ENCODE results near the gene FAM161B.

- TF ChIP-seq CTCF (IDR thresholded peaks at IDR 0.05 in 8 of 11, conservative IDR thresholded peaks at IDR 0.05 in 3 of 11) (no peak), POLR2AphosphoS5 (IDR thresholded peaks at IDR 0.05) (no peak), POLR2A (IDR thresholded peaks at IDR 0.05) (no peak)
Measured at GRCh38 chr14:73953731-73954130, 3.8 kb upstream of the FAM161B start.
